HG03342 (cell line): ENCODE data around the gene RDH14.

Source experiments
- ATAC-seq: cut with Tn5 transposase; IDR thresholded peaks from one replicate; pipeline ENCODE4 v1.9.1; 2021; ENCODE audit warnings: mild to moderate bottlenecking, moderate library complexity; ENCODE audit not compliant: unreplicated experiment

Gene RDH14

GRCh38 chr2:18560031-18560796 lies at the start of gene RDH14:
TSS of gene RDH14 (minus strand) at chr2:18560653. CDS start at chr2:18560572, 81 bp downstream.
- peak; percentile 94 for ATAC-seq

GRCh38 chr2:18610090-18610489 lies 49.6 kb upstream of the RDH14 start:
- no peak for ATAC-seq

GRCh38 chr2:18605115-18605514 lies 44.7 kb upstream of the RDH14 start:
- ATAC-seq, result no peak

- no peak for ATAC-seq
Measured at GRCh38 chr2:18604531-18604885, 44.1 kb upstream of the RDH14 start.

GRCh38 chr2:18603854-18604530 lies 43.5 kb upstream of the RDH14 start:
- no peak for ATAC-seq

GRCh38 chr2:18602298-18602697 lies 41.8 kb upstream of the RDH14 start:
- ATAC-seq, result no peak

- no peak for ATAC-seq
Measured at GRCh38 chr2:18600255-18600613, 39.8 kb upstream of the RDH14 start.

- ATAC-seq, result no peak
Measured at GRCh38 chr2:18599509-18600254, 39.2 kb upstream of the RDH14 start.

- ATAC-seq, result no peak
Measured at GRCh38 chr2:18598848-18599484, 38.5 kb upstream of the RDH14 start.

- ATAC-seq, result no peak
Measured at GRCh38 chr2:18597618-18598017, 37.2 kb upstream of the RDH14 start.

- no peak for ATAC-seq
Measured at GRCh38 chr2:18596993-18597392, 36.5 kb upstream of the RDH14 start.

- no peak for ATAC-seq
Measured at GRCh38 chr2:18593496-18593895, 33.0 kb upstream of the RDH14 start.

GRCh38 chr2:18592372-18592771 lies 31.9 kb upstream of the RDH14 start:
- no peak for ATAC-seq

GRCh38 chr2:18589354-18589753 lies 28.9 kb upstream of the RDH14 start, which contains the start of gene NT5C1B:
TSS of gene NT5C1B (minus strand) at chr2:18589569. CDS start at chr2:18589468, 101 bp downstream.
- no peak for ATAC-seq

- ATAC-seq, result no peak
Measured at GRCh38 chr2:18588802-18589201, 28.3 kb upstream of the RDH14 start.

GRCh38 chr2:18588049-18588448 lies 27.6 kb upstream of the RDH14 start:
- ATAC-seq, result no peak

GRCh38 chr2:18585526-18585925 lies 25.1 kb upstream of the RDH14 start:
- no peak for ATAC-seq

GRCh38 chr2:18584608-18584954 lies 24.1 kb upstream of the RDH14 start:
- no peak for ATAC-seq

- ATAC-seq, result no peak
Measured at GRCh38 chr2:18583905-18584607, 23.6 kb upstream of the RDH14 start.

- ATAC-seq, result no peak
Measured at GRCh38 chr2:18580606-18581005, 20.2 kb upstream of the RDH14 start.

GRCh38 chr2:18578033-18578432 lies 17.6 kb upstream of the RDH14 start:
- ATAC-seq, result no peak
